GM12891 (cell line): Measurements from ENCODE around the gene SNAP25.

Experiments used
- POLR2A ChIP-seq: IDR thresholded peaks from 2 replicates; pipeline ENCODE4 v1.6.1; 2011; ENCODE audit warnings: low read depth, low read length, control low read depth
- POU2F2 ChIP-seq: IDR thresholded peaks from 2 replicates; pipeline ENCODE4 v1.6.1; 2011; ENCODE audit warnings: low read depth, mild to moderate bottlenecking, control low read depth, low read length, moderate library complexity

DNA sequence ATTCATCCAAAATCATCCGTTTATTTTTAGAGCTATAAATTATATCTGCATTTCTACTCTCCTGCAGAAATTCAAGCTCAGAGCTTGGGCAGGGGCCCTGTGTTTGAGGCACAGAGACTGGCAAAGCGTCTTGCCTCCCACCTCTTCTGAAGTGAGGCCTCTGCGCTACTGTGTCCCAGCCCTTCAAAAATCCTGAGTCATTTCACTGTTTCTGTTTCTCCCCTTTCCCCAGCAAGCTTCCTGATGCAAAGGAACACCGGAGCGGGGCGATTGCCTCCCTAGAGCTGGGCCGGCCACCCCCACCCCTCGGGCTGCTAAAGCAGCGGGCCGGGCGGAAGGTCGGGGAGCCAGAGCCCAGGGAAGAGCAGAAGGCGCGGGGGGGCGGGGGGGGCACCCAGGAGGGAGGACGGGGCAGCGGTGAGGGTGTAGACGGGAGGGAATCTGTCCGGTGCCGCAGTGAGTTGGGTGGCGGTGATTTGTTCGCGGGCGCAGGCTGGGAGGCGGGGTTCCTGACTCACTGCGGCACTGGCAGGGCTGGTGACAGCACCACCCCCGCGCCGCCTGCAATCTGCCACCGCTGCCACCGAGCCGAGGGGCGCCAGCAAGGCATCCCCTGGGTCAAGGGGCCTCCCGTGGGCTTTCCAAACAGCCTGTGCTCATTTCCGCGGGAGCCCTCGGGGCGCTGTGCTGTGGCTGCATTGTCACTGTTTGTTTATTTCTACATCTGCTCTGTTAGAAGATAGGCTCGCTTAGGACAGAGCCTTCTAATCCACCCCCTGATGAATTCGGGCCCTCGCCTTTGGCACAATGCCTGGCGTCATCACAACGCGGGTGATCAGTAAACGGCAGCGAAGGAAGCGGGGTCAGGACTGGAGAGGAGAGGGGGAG lies 46.5 kb upstream of the SNAP25 start:
- TF ChIP-seq POLR2A (no peak), POU2F2 (no peak)
